GM23338 (cell line): ENCODE data around the gene IFNA16.

Source experiments
- CREB1 ChIP-seq: fragments of 250-450 bp; sonication (Bioruptor Pico); IDR thresholded peaks from 2 replicates; pipeline ENCODE4 v1.5.0; 2020; ENCODE audit warnings: low read depth, mild to moderate bottlenecking, moderate library complexity
- EZH2 ChIP-seq: fragments of 200-600 bp; sonication (generic); IDR thresholded peaks from one replicate; pipeline ENCODE4 v1.8.0; 2017; ENCODE audit warnings: antibody characterized with exemption, mild to moderate bottlenecking, low read depth; ENCODE audit not compliant: unreplicated experiment
- EZH2phosphoT487 ChIP-seq: fragments of 200-600 bp; sonication (generic); IDR thresholded peaks from one replicate; pipeline ENCODE4 v1.8.1; 2018; ENCODE audit warnings: antibody characterized with exemption; ENCODE audit not compliant: unreplicated experiment
- JUNB ChIP-seq: IDR thresholded peaks from one replicate; pipeline ENCODE4 v1.6.1; 2016; ENCODE audit warnings: antibody characterized with exemption; ENCODE audit not compliant: unreplicated experiment
- NANOG ChIP-seq: IDR thresholded peaks from 2 replicates; pipeline ENCODE4 v1.6.1; 2016; ENCODE audit warnings: antibody characterized with exemption, borderline replicate concordance
- POLR2AphosphoS5 ChIP-seq: IDR thresholded peaks from 2 replicates; pipeline ENCODE4 v1.6.1; 2016; ENCODE audit warnings: antibody characterized with exemption, low read depth
- STAT1 ChIP-seq: IDR thresholded peaks from one replicate; pipeline ENCODE4 v1.6.1; 2016; ENCODE audit warnings: antibody characterized with exemption; ENCODE audit not compliant: unreplicated experiment
- ZNF114 ChIP-seq: fragments of 250-450 bp; sonication (Bioruptor Pico); IDR thresholded peaks from 2 replicates; pipeline ENCODE4 v1.5.0; 2020; ENCODE audit warnings: mild to moderate bottlenecking, moderate library complexity
- ZNF331 ChIP-seq: fragments of 250-450 bp; sonication (Bioruptor Pico); IDR thresholded peaks from 2 replicates; pipeline ENCODE4 v1.5.0; 2020; ENCODE audit warnings: low read depth, mild to moderate bottlenecking, moderate library complexity
- TF ChIP-seq, protein P1 (sequence below), 2 experiments: fragments of 200-600 bp in 1 of 2; sonication (generic) in 1 of 2; conservative IDR thresholded peaks; 2 replicates each; pipeline versions ENCODE4 v1.5.1 to v1.6.1; 2016 to 2017; ENCODE audit warnings: antibody characterized with exemption in 2 of 2, low read depth in 2 of 2, mild to moderate bottlenecking in 2 of 2, moderate library complexity in 1 of 2
- TF ChIP-seq, protein P2 (sequence below): IDR thresholded peaks from one replicate; pipeline ENCODE4 v1.6.1; 2018; ENCODE audit warnings: antibody characterized with exemption; ENCODE audit not compliant: unreplicated experiment
- TF ChIP-seq, protein P3 (sequence below): IDR thresholded peaks from 2 replicates; pipeline ENCODE4 v1.6.1; 2016; ENCODE audit warnings: antibody characterized with exemption

DNA sequence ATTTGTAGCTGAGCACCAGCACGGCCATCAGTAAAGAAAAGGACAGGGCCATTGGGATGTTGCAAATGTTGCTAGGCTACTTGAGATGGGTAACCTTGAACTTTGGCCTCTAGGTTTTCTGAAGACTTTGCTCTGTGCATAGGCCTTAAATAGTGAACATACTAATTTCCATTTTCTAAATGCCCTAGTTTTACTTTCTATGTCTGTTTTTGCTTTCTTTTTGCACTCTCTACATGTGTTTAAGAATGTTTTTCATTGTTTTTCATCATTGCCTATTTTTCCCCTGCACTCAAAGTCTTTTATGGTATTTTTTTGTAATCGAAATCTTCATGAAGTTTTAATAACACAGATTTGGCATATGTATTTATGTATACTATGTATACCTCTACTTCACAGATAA, 11.0 kb upstream of the IFNA16 start, which contains the start of gene IFNA17:
- TF ChIP-seq EZH2 = no peak
- TF ChIP-seq, protein P1, sequence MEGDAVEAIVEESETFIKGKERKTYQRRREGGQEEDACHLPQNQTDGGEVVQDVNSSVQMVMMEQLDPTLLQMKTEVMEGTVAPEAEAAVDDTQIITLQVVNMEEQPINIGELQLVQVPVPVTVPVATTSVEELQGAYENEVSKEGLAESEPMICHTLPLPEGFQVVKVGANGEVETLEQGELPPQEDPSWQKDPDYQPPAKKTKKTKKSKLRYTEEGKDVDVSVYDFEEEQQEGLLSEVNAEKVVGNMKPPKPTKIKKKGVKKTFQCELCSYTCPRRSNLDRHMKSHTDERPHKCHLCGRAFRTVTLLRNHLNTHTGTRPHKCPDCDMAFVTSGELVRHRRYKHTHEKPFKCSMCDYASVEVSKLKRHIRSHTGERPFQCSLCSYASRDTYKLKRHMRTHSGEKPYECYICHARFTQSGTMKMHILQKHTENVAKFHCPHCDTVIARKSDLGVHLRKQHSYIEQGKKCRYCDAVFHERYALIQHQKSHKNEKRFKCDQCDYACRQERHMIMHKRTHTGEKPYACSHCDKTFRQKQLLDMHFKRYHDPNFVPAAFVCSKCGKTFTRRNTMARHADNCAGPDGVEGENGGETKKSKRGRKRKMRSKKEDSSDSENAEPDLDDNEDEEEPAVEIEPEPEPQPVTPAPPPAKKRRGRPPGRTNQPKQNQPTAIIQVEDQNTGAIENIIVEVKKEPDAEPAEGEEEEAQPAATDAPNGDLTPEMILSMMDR (conservative IDR thresholded peaks at IDR 0.05; ENCODE audit: low read depth in 2 of 2) = no peak
- TF ChIP-seq POLR2AphosphoS5 = no peak
- no peak for TF ChIP-seq EZH2phosphoT487
- TF ChIP-seq, protein P2, sequence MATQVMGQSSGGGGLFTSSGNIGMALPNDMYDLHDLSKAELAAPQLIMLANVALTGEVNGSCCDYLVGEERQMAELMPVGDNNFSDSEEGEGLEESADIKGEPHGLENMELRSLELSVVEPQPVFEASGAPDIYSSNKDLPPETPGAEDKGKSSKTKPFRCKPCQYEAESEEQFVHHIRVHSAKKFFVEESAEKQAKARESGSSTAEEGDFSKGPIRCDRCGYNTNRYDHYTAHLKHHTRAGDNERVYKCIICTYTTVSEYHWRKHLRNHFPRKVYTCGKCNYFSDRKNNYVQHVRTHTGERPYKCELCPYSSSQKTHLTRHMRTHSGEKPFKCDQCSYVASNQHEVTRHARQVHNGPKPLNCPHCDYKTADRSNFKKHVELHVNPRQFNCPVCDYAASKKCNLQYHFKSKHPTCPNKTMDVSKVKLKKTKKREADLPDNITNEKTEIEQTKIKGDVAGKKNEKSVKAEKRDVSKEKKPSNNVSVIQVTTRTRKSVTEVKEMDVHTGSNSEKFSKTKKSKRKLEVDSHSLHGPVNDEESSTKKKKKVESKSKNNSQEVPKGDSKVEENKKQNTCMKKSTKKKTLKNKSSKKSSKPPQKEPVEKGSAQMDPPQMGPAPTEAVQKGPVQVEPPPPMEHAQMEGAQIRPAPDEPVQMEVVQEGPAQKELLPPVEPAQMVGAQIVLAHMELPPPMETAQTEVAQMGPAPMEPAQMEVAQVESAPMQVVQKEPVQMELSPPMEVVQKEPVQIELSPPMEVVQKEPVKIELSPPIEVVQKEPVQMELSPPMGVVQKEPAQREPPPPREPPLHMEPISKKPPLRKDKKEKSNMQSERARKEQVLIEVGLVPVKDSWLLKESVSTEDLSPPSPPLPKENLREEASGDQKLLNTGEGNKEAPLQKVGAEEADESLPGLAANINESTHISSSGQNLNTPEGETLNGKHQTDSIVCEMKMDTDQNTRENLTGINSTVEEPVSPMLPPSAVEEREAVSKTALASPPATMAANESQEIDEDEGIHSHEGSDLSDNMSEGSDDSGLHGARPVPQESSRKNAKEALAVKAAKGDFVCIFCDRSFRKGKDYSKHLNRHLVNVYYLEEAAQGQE = no peak
- no peak for TF ChIP-seq JUNB
- TF ChIP-seq STAT1 = no peak
- TF ChIP-seq, protein P3, sequence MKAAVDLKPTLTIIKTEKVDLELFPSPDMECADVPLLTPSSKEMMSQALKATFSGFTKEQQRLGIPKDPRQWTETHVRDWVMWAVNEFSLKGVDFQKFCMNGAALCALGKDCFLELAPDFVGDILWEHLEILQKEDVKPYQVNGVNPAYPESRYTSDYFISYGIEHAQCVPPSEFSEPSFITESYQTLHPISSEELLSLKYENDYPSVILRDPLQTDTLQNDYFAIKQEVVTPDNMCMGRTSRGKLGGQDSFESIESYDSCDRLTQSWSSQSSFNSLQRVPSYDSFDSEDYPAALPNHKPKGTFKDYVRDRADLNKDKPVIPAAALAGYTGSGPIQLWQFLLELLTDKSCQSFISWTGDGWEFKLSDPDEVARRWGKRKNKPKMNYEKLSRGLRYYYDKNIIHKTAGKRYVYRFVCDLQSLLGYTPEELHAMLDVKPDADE = no peak
- TF ChIP-seq CREB1 (CRISPR knock-in tag) = no peak
- TF ChIP-seq NANOG = no peak
- TF ChIP-seq ZNF331 = no peak
- TF ChIP-seq ZNF114 (CRISPR knock-in tag) = no peak
